ENCODE data around the gene CPNE9.
"Not testable (repeated sequence)": the region's sequence is repeated elsewhere in the genome, so short reads cannot be mapped to it uniquely, and the experiment has no call there.

The CPNE9 gene

DNA sequence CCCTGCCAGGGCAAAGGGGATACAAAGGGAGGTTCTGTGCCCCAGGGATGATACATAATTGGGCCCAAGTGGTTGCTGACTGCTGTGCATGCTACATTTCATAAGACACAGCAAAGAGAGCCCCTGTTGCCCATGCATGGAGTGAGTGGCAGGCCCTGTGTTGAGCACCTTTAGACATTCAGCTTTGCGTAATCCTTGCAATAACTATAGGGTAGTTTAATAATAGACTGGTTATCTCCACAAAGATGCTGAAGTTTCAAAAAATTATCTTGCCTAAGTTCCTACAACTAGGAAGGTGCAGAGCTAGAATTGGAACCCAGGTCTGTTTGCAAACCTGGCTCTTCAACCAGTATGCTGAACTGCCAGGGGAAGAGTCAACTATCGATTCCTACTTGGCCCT is 44.4 kb downstream of the CPNE9 start:
- DNase-seq (ENCODE audit: low read depth in 2 of 2) = no peak

DNA sequence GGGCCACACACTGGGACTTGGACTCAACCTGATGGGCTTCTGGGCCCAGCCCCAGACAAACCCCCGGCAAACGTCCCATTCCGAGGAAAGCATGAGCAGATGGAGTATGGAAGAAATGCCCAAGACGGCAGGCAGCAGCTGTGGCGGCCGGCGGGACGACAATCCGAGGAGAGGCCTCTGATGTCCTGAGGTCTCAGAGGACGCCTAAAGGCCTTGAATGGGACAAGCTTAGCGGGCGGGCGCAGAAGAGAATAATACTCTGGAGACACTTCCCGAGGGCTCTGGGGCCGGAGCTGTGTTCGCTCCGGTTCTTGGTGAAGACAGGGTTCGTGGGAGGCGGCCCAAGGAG is 45.6 kb downstream of the CPNE9 start:
- no peak for DNase-seq (ENCODE audit: low read depth in 2 of 2)

DNA sequence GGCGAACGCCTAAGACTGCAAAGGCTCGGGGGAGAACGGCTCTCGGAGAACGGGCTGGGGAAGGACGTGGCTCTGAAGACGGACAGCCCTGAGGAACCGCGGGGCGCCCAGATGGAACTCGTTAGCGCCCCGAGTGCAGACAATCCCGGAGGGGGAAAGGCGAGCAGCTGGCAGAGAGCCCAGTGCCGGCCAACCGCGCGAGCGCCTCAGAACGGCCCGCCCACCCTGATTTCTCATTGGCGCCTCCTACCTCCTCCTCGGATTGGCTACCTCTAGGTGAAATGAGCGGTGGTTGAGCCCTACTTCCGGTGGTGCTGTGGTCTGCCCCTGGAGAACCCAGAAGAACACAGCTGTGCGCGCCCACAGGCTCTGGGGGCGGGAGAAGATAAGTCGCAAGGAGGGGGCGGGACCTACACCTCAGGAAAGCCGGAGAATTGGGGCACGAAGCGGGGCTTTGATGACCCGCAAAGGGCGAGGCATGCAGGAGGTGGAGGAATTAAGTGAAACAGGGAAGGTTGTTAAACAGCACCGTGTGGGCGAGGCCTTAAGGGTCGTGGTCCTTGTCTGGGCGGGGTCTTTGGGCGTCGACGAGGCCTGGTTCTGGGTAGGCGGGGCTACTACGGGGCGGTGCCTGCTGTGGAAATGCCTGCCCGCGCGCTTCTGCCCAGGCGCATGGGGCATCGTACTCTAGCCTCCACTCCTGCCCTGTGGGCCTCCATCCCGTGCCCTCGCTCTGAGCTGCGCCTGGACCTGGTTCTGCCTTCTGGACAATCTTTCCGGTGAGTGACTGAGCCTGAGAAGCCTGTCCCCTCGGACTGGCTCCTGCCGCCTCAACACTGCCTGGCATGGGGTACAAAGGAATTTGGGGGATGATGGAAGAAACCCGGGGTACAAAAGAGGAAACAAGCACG is 46.3 kb downstream of the CPNE9 start, which contains the start of gene OGG1:
OGG1 (plus strand) TSS at position 308 of the 911 bp plus-strand sequence; CDS start at position 643, 335 bp downstream.
- DNase-seq (ENCODE audit: low read depth in 2 of 2) = peak; percentile 92 to 96

DNA sequence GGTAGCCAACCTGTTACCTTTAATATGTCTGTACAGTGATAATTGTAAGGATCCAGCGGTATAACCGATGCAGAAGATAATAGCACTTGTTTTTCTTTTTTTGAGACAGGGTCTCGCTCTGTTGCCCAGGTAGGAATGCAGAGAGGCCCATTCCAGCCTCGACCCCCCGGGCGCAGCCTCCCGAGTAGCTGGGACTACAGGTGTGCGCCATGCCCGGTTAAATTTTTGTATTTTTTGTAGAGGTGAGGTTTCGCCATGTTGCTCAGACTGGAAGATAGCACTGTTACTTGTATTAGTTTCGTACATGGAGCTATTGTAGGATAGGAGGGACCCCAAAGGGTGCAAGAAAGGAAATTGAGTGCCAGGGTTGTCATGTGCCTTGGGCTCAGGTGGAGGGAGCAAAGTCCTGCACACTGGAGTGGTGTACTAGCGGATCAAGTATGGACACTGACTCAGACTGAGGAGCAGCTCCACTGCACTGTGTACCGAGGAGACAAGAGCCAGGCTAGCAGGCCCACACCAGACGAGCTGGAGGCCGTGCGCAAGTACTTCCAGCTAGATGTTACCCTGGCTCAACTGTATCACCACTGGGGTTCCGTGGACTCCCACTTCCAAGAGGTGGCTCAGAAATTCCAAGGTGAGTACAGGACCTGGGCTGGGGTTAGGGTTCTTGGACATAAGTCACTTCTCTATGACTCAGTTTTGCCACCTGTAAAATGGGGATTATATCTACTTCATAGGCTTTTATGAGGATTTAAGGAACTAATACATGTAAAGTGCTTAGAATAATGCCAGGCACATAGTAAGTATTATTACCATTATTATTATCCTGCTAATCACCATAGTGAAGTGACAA is 47.2 kb downstream of the CPNE9 start:
- DNase-seq (ENCODE audit: low read depth in 2 of 2) = no peak

DNA sequence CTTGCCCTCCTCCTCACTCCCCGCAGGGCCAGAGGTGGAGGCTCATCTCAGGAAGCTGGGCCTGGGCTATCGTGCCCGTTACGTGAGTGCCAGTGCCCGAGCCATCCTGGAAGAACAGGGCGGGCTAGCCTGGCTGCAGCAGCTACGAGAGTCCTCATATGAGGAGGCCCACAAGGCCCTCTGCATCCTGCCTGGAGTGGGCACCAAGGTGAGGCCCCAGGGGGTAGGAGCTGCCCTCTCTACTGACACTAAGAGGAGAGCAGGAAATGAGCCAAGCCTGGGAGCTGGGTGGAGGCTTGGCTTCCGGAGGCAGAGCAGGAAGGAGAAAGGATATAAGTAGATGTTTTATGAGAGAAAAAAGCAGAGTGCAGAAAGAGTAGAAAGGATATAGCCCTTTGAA is 51.0 kb downstream of the CPNE9 start:
- DNase-seq (ENCODE audit: low read depth in 2 of 2) = no peak

DNA sequence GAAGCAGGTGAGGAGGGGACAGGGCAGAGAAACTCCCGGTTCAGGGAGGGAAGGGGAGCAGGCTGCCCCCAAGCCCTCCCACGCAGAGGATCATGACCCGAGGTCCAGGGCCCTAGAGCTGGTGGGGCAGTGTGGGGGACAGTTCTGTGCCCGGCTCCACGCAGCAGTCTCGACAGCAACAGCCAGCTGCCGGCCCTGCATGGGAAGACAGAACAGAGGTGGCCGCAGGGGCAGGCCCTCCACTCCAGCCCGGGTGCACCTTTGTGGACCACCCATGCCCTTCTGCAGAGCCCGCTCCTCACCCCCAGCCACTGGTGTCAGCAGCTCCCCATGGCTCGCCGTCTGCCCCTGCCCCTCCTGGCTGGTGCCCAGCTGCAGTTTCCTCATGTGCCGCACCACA is 53.8 kb downstream of the CPNE9 start:
- DNase-seq (ENCODE audit: low read depth in 2 of 2) = no peak

DNA sequence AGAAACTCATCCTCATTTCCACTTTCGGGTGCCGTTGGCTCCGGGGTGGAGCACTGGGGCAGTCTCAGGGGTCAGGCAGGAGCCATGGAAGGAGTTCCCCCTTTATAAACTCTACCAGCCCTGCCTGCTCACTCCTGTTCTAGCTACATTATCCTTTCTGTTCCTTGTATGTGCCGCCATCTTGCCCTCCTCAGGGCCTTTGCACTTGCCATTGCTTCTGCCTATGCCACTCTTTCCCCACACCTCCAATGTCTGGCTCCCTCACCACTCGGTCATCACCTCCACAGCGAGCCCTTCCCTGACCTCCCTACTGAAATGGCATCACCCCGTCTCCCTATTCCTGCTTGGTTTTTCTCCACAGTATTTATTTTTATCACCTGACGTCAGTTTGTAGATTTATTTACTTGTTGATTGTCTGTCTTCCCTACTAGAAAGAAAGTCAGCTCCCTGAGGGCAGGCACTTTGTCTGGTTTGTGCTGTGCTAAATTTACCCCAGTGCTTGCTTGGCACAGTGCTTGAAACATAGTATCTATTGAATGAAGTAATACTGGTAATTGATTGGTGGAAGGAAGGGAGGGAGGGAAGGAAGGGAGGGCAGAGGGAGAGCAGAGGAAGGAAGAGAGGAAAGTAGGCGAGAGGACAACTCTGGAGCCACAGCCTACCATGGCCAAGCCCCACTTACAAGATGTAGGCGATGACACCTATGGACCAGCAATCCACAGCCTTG is 57.3 kb downstream of the CPNE9 start:
- DNase-seq (ENCODE audit: low read depth in 2 of 2) = no peak

DNA sequence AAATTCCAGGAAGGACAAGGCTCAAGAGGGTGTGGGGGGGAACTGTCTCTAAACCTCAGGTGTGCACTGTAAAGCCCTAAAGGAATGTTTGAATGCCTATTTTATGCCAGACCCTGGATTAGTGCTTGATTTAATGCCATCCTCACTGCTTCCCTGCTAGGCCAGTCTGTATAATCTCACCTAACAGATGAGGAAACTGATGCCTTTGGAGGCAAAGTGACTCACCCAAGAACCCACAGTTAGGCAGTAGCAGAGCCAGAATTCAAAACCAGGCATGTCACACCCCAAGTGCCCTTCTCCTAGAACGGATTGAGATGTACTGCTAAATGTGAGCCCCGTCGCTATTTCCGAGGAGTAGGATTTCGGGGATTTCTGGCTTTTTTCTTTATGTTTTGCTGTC is 58.3 kb downstream of the CPNE9 start:
- no peak for DNase-seq (ENCODE audit: low read depth in 2 of 2)

DNA sequence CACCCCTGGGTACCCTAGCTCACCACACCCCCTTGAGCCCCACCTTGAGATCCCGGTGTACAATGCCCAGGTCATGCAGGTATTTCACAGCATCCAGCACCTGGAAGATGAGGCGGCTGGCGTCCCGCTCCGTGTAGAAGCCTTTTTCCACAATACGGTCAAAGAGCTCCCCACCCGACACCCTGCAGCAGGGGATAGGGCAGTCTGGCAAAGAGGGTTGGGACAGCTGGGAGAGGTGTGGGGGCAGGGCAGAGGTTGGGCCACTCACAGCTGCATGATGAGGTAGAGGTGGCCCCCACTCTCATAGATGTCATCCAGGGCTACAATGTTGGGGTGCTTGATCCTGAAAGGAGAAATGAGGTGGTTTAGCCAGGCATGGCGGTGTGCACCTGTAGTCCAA is 59.2 kb downstream of the CPNE9 start:
- no peak for DNase-seq (ENCODE audit: low read depth in 2 of 2)

DNA sequence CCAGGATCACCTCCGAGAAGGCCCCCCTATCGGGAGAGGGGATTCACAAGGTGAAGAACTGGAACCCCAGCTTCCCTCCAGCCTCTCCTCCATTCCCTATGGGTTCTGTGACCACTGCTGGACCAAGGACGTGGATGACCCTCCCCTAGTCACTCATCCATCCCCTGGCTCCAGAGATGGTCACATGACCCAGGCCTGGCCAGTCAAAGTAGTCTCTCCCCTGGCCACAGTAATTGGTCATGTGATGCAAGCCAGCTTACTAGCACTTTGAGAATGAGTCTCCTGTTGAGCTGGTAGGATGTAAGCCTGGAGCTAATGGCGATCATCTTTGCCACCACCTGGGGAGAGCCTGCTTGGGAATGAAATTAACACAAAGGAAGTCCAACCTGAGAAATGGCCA is 62.2 kb downstream of the CPNE9 start:
- DNase-seq (ENCODE audit: low read depth in 2 of 2) = no peak

DNA sequence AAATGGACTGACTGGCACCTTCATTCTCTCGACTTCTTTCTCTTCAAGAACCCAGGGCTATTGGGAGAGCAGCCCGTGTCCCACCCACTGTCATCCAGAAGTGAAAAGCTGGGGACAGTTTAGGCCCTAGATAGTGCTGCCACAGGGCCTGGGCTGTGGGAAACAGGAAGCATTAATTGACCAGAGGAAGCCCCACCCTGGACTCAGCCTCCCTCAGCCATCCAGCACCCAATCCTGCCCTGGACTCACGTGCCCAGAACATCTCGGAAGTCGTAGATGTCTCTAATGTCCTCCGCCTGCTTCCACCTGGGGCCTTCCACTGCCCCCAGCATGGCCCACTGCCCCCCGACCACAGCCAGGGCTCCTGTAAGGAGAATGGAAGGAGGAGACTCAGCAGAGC is 63.8 kb downstream of the CPNE9 start:
- no peak for DNase-seq (ENCODE audit: low read depth in 2 of 2)

DNA sequence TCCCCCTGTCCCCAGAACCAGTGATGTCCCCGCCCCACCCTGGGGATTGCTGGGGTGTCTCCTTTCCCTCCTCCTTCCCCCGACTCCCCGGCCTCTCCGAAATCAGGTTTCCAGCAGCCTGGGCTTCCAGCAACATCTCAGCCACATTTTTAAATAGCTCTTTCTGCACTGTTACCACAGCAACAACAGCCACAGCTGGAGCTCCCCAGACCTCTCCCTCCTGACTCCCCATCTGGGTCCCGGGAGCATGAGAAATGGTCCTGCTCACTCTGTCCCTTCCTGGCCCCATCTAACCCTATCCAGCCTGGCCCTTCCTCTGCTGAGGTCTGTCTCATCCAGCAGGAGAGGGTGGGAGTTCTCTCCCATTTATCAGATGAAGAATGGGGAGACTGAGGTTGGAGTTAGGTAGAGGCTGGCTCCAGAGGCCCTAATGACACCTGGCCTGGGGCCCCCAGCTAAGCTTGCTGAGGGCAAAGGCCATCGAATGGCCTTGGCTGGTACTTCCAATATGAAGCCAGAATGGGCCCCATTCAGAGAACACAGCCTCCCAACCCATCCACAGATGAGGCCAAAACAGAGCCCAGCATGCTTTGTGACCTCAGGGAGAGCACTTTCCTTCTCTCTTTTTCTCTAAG is 64.6 kb downstream of the CPNE9 start:
- no peak for DNase-seq (ENCODE audit: low read depth in 2 of 2)

DNA sequence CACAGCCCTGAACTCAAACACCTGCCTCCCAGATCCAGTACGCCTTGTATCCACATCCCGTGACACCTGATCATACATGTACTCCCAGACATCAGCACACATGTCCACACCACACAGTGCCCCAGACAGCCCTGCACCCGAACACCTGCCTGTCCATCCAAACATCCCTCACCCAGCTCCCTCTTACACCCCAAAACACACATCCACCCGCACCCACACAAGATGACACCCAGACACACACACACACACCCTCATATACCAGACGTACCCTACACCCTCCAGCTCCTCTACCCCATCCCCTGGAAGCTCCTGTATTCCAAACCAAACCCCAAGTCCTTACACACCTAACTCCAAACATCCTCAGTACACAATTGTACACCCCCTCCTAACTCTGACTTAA is 65.4 kb downstream of the CPNE9 start:
- no peak for DNase-seq (ENCODE audit: low read depth in 2 of 2)

DNA sequence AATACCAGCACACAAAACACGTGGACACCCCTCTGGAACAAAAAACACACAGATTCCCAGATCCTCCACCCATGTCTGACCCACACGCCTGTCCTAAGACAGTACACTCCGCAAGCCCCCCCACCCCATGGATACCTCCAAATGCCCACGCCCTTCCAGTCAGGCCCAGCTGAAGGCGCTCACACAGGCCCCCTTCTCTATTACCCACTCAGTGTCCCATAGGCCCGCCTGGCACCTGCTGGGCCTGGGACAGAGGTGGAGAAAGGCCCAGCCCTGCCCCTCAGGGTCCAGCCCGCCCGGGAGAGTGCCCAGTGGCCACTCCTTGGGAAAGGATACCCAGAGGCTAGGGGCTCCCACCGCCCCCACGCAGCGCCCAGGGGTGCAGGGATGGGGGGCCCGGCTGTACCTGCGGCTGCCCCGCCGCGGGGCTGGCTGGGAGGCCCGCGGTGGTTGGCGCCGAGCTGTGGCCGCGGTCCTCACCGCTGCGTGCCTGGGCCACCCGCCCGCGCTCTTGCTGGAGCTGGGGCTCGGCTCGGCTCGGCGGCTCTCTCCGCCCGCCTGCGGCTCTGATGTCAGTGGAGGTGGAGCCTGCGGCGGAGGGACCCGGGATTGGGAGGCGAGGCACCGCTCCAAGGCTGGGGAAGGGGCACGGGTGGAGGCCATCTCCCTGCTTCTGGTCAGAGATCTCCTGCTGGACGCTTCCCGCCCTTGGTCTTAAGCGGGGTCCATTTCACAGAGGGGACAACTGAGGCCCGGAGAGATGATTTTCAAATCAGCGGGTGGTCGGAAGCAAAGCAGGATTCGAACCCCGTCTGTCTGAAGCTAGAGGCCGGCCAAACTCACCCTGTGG is 66.0 kb downstream of the CPNE9 start, which contains the start of gene CAMK1:
CAMK1 (minus strand) TSS at position 522 of the 850 bp plus-strand sequence. CDS start 2,198 bp downstream, outside the sequence.
- peak; percentile 61 to 62 for DNase-seq (ENCODE audit: low read depth in 2 of 2)

DNA sequence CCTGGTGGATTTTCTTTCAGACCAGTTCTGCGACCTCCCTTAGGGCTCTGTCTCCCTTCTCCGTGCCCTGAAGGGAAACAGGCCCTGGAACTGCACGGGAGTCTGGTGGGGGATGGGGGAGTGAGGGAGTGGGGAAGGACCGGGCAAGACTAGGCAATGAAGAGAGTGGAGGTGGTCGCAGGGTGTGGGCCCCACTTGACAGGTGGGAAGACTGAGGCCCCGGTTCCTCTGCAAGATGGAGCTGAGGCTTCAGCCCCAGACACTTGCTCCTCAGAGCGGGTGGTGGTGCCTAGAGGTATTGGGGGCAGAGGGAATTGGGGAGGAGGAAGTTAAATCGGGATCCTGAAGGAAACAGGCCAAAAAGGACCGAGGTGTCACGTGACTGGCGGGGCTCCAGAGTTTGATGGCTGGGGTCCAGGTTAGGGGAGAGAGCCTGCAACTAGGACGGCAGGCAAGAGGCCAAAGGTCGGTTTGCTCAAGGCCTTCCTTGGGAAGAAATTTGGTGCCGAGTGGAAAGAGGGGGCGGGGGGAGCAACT is 66.7 kb downstream of the CPNE9 start:
- DNase-seq (ENCODE audit: low read depth in 2 of 2) = no peak

DNA sequence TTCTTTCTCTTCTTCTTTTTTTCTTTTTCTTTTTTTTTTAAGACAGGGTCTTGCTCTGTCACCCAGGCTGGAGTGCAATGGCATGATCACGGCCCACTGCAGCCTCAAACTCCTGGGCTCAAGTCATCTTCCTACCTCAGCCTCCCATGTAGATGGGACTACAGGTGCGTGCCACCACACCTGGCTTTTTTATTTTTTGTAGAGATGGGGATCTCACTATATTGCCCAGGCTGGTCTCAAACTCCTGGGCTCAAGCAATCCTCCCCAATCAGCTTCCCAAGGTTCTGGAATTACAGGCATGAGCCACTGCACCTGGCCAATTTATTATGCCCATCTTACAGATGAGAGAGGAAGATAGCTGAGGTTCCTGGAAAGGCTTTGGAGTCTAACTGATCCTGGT is 67.4 kb downstream of the CPNE9 start:
- DNase-seq (ENCODE audit: low read depth in 2 of 2) = not testable (repeated sequence)

DNA sequence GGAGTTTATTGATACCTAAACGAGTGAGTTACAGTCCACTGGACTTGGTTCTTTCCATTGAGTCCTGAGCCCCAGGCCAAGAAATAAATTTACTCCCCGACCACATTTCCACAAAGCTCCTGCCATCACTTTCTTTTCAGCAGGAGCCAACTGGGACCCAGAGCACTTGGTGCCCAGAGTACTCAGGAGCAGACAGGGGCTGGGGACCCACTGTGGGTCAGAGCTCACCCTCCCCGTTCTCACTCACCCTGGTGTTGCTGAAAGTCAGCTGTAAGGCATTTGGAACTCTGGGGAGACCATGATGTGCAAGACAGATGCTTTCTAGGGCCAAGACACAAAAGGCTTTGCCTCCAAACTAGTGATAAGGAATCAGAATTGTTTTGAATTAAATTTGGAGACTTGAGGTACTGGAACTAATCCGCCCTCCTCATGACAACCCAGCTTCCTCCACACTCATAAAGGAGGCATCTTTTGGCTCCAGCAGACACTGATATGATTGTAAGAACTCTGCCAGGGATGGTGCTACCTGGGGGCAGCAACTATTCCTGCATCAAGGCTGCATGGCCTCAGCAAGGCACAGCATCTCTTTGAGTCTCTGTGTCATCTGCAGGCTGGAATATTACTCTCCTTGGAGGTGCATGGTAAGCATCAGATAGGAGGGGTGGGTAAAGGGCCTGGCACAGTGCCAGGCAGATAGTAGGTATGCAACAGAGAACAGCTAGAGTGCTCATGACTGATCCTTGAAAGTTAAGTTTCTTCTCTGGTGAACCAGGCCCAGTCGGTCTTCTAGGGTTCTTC is 73.5 kb downstream of the CPNE9 start:
- DNase-seq (ENCODE audit: low read depth in 2 of 2) = no peak

DNA sequence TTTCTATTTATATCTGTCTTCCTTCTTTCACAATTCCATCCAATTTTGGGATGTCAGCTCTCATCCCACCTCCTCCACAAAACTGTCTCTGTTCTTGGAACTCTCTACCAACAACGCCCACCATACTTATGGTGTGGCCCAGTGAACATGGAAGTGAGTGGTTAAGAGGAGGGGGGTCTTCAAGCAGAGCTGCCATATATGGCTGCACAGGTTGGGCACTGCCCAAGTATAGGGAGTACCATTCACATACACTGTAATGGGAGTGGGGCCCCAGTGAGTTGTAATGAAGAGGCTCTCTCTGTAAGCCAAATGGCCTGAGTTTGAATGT is 74.0 kb downstream of the CPNE9 start:
- no peak for DNase-seq (ENCODE audit: low read depth in 2 of 2)

Measured in stimulated activated CD8-positive, alpha-beta memory T cell treated with anti-CD3 and anti-CD28 coated beads, Interleukin-2, amount 100 ng/mL, for 48 hours (primary cell).